ENCODE results near the gene SLC35C1.

GRCh38 chr11:45757672-45758071 is 47.3 kb upstream of the SLC35C1 start:
- TF ChIP-seq GATA2 (IDR thresholded peaks at IDR 0.05; ENCODE audit: low read depth, low read length) (no peak), GATA3 (IDR thresholded peaks at IDR 0.05; ENCODE audit: low read depth, low read length) (no peak)
